IMR-90 (cell line): ENCODE results near the gene GPRC5D. TPM values are rescaled to one million over a fixed set of nuclear protein-coding genes. Genes with fewer than 3 reads are reported as not detected.
A peak's percentile ranks its signal among the peaks of the same experiment; 100 is the strongest.

ENCODE experiments used
- ATAC-seq: fragments of 200-7000 bp; cut with Tn5 transposase; 2 replicates; pipeline ENCODE4 v1.9.1; 2020; ENCODE audit warnings: low read depth, mild to moderate bottlenecking, moderate library complexity
- BruUV-seq: library from RNA; stranded (reverse); fragments of 400-500 nt; replicated peaks from 2 replicates; lab custom pipeline; 2021; lab: Mats Ljungman, UMichigan
- CTCF ChIA-PET: fragments of 300-600 bp; formaldehyde crosslinking; extraction: SDS; loops from one replicate; lab custom pipeline; 2021; ENCODE audit warnings: antibody characterized with exemption; lab: Yijun Ruan, JAX
- POLR2A ChIA-PET: fragments of 300-600 bp; sonication (Branson Sonifier 250); formaldehyde crosslinking; loops from one replicate; lab custom pipeline; 2022; ENCODE audit warnings: antibody characterized with exemption; ENCODE audit not compliant: unreplicated experiment; lab: Charles Lee
- DNase-seq: peaks from one replicate; pipeline ENCODE4 v3.0.0; 2013
- H2AFZ ChIP-seq: replicated peaks from 2 replicates; pipeline ENCODE3; 2013; ENCODE audit warnings: low read length, mild to moderate bottlenecking; ENCODE audit not compliant: poor library complexity
- H2AK5ac ChIP-seq: 2 replicates; pipeline ENCODE4 v1.6.1; 2013; ENCODE audit warnings: low read depth, low read length, inconsistent platforms
- H2AK9ac ChIP-seq: replicated peaks from 2 replicates; pipeline ENCODE3; 2013; ENCODE audit warnings: mild to moderate bottlenecking, low read depth, low read length, moderate library complexity; ENCODE audit not compliant: poor library complexity
- H2BK120ac ChIP-seq: 2 replicates; pipeline ENCODE4 v1.6.1; 2013; ENCODE audit warnings: low read depth, low read length, inconsistent platforms
- H2BK15ac ChIP-seq: 3 replicates; pipeline ENCODE4 v1.6.1; 2013; ENCODE audit warnings: low read depth, low read length, inconsistent platforms
- H2BK20ac ChIP-seq: 2 replicates; pipeline ENCODE4 v1.6.1; 2013; ENCODE audit warnings: low read depth, mild to moderate bottlenecking, inconsistent platforms, low read length, moderate library complexity
- H2BK5ac ChIP-seq: 2 replicates; pipeline ENCODE4 v1.6.1; 2013; ENCODE audit warnings: mild to moderate bottlenecking, low read depth, low read length, inconsistent platforms; ENCODE audit not compliant: poor library complexity, severe bottlenecking
- H3K14ac ChIP-seq: replicated peaks from 2 replicates; pipeline ENCODE4 v1.6.1; 2013; ENCODE audit warnings: low read depth, low read length, inconsistent platforms
- H3K18ac ChIP-seq: 2 replicates; pipeline ENCODE4 v1.6.1; 2013; ENCODE audit warnings: low read depth, low read length, control low read depth
- H3K23ac ChIP-seq: 2 replicates; pipeline ENCODE4 v1.6.1; 2013; ENCODE audit warnings: low read depth, low read length, inconsistent platforms
- H3K27ac ChIP-seq: 2 replicates; pipeline ENCODE4 v1.5.1; 2013; ENCODE audit warnings: mild to moderate bottlenecking, control low read depth, low read length; ENCODE audit not compliant: insufficient read depth
- H3K27me3 ChIP-seq: 2 replicates; pipeline ENCODE4 v1.6.1; 2013; ENCODE audit warnings: low read length; ENCODE audit not compliant: control insufficient read depth, insufficient read depth
- H3K36me3 ChIP-seq: 2 replicates; pipeline ENCODE4 v1.6.1; 2013; ENCODE audit warnings: low read length, mixed read lengths; ENCODE audit not compliant: control insufficient read depth, insufficient read depth
- H3K4ac ChIP-seq: 2 replicates; pipeline ENCODE4 v1.6.1; 2013; ENCODE audit warnings: low read depth, low read length, inconsistent platforms
- H3K4me1 ChIP-seq: 2 replicates; pipeline ENCODE4 v1.6.1; 2013; ENCODE audit warnings: low read length, mixed read lengths; ENCODE audit not compliant: control insufficient read depth, insufficient read depth
- H3K4me2 ChIP-seq: 2 replicates; pipeline ENCODE4 v1.6.1; 2013; ENCODE audit warnings: low read depth, mild to moderate bottlenecking, control low read depth, low read length, moderate library complexity
- H3K4me3 ChIP-seq: 2 replicates; pipeline ENCODE4 v1.5.1; 2013; ENCODE audit warnings: low read depth, mild to moderate bottlenecking, control low read depth, low read length, moderate library complexity; ENCODE audit not compliant: insufficient read depth
- H3K56ac ChIP-seq: 2 replicates; pipeline ENCODE4 v1.6.1; 2013; ENCODE audit warnings: low read length, inconsistent platforms; ENCODE audit not compliant: insufficient read depth; ENCODE audit errors: extremely low read depth
- H3K79me1 ChIP-seq, 2 experiments: 2 replicates each; pipeline ENCODE4 v1.6.1; 2013; ENCODE audit warnings: low read length in 2 of 2, inconsistent platforms in 1 of 2, low read depth in 1 of 2
- H3K9ac ChIP-seq: 2 replicates; pipeline ENCODE4 v1.6.1; 2013; ENCODE audit warnings: low read depth, low read length, control low read depth
- H3K9me1 ChIP-seq: 2 replicates; pipeline ENCODE4 v1.6.1; 2013; ENCODE audit warnings: low read length, inconsistent platforms; ENCODE audit not compliant: insufficient read depth
- H3K9me3 ChIP-seq: 2 replicates; pipeline ENCODE4 v1.6.1; 2013; ENCODE audit warnings: low read length; ENCODE audit not compliant: control insufficient read depth, insufficient read depth
- H4K20me1 ChIP-seq: 2 replicates; pipeline ENCODE4 v1.6.1; 2013; ENCODE audit warnings: low read length, inconsistent platforms; ENCODE audit not compliant: insufficient read depth
- H4K5ac ChIP-seq: 2 replicates; pipeline ENCODE4 v1.6.1; 2013; ENCODE audit warnings: mild to moderate bottlenecking, low read depth, low read length, control low read depth
- H4K8ac ChIP-seq, 2 experiments: 2 replicates each; pipeline ENCODE4 v1.6.1; 2013; ENCODE audit warnings: low read depth in 2 of 2, low read length in 2 of 2, control low read depth in 1 of 2, inconsistent platforms in 1 of 2
- H4K91ac ChIP-seq: 2 replicates; pipeline ENCODE4 v1.6.1; 2013; ENCODE audit warnings: low read depth, low read length, inconsistent platforms; ENCODE audit not compliant: insufficient read depth
- BHLHE40 ChIP-seq: fragments of 150-350 bp; IDR thresholded peaks from 2 replicates; pipeline ENCODE4 v1.6.1; 2016; ENCODE audit warnings: mild to moderate bottlenecking, low read depth, low read length
- CEBPB ChIP-seq: IDR thresholded peaks from 2 replicates; pipeline ENCODE4 v1.6.1; 2012; ENCODE audit warnings: low read depth, low read length, improper control_type of control experiment
- CHD1 ChIP-seq: IDR thresholded peaks from 2 replicates; pipeline ENCODE4 v1.6.1; 2012; ENCODE audit warnings: low read depth, low read length, improper control_type of control experiment
- FOS ChIP-seq: fragments of 150-350 bp; IDR thresholded peaks from 2 replicates; pipeline ENCODE4 v1.6.1; 2016; ENCODE audit warnings: low read depth, low read length
- MAZ ChIP-seq: IDR thresholded peaks from 2 replicates; pipeline ENCODE4 v1.6.1; 2012; ENCODE audit warnings: low read depth, mild to moderate bottlenecking, low read length, improper control_type of control experiment, moderate library complexity, borderline replicate concordance
- MXI1 ChIP-seq: IDR thresholded peaks from 2 replicates; pipeline ENCODE4 v1.6.1; 2012; ENCODE audit warnings: low read depth, mild to moderate bottlenecking, low read length, moderate library complexity, borderline replicate concordance
- NFE2L2 ChIP-seq: fragments of 150-350 bp; IDR thresholded peaks from 2 replicates; pipeline ENCODE4 v1.6.1; 2016; ENCODE audit warnings: low read depth, mild to moderate bottlenecking, low read length
- SMC3 ChIP-seq: fragments of 150-350 bp; IDR thresholded peaks from 2 replicates; pipeline ENCODE4 v1.6.1; 2016; ENCODE audit warnings: low read depth, mild to moderate bottlenecking, antibody characterized with exemption, low read length, moderate library complexity
- WGBS, 2 experiments: methylation state at CpG; one replicate each; pipeline versions ENCODE4 v1.1.5 to v1.1.7; 2013; ENCODE audit warnings: missing lambda C conversion rate in 2 of 2; ENCODE audit not compliant: insufficient read length in 1 of 2; ENCODE audit errors: extremely low coverage in 2 of 2; 5-methylcytosine and 5-hydroxymethylcytosine counted together
- dilution Hi-C: fragments of 300-500 bp; cut with HindIII; formaldehyde crosslinking; loops from one replicate; pipeline ENCODE4 v1.14.3; 2018; ENCODE audit warnings: low sequenced_read_pairs; ENCODE audit not compliant: unreplicated experiment
- in situ Hi-C: fragments of 300-500 bp; cut with MboI; formaldehyde crosslinking; loops from 3 replicates; pipeline ENCODE4 v1.14.3; 2019; ENCODE audit warnings: low sequenced_read_pairs, inconsistent platforms, mixed read lengths
- intact Hi-C: fragments of 100-400 bp; cut with micrococcal nuclease; formaldehyde crosslinking; loops from 2 replicates; pipeline ENCODE4 v1.10.0; 2022
- polyA plus RNA-seq, 3 experiments: library from polyadenylated mRNA; depleted of rRNA; stranded (reverse); fragments of >200 nt; gene quantifications; 2 replicates each; pipeline ENCODE4 v1.2.3, GENCODE V29; 2012; ENCODE audit warnings: low replicate concordance in 1 of 3
- total RNA-seq: library from RNA; depleted of rRNA; stranded (reverse); fragments of >200 nt; gene quantifications from 2 replicates; pipeline ENCODE4 v1.2.3, GENCODE V29; 2012
- TF ChIP-seq, protein P1 (sequence below): conservative IDR thresholded peaks from 2 replicates; pipeline ENCODE4 v1.5.1; 2012; ENCODE audit warnings: mild to moderate bottlenecking, low read depth, low read length, improper control_type of control experiment
- TF ChIP-seq, protein P2 (sequence below): fragments of 150-350 bp; IDR thresholded peaks from 2 replicates; pipeline ENCODE4 v1.6.1; 2016; ENCODE audit warnings: low read depth, mild to moderate bottlenecking, low read length, moderate library complexity, borderline replicate concordance
- TF ChIP-seq, protein P3 (sequence below): fragments of 150-350 bp; IDR thresholded peaks from 2 replicates; pipeline ENCODE4 v1.6.1; 2017; ENCODE audit warnings: mild to moderate bottlenecking, antibody characterized with exemption, low read length, low read depth

Gene GPRC5D
- total and polyA plus RNA-seq, 2 of the 4 experiments (the other 2 are of a cell fraction): not detected

DNA sequence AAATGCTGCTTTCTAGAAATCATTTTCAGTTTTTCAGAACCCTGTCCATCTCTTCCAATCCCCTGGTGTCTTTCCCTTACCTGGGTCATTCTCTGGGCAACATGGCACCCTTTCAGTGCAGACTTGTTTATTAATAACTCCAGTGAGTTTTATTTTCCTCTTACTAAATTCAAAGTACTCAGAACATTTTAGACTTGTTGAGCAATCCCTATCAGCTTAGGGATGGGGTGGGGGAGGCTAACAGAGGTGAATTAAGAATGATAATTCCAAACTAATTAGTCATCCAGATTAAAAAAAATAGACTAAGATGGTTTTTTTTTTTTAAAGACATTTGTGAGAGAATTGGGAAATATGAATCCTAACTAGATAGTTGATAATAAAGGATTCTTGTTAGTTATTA, 49.9 kb downstream of the GPRC5D start (continued):
- no peak for TF ChIP-seq MXI1
- TF ChIP-seq SMC3: no peak
- TF ChIP-seq FOS: peak; percentile 21; the same call in 1 of the 2 replicates
- no peak for TF ChIP-seq CHD1
- TF ChIP-seq CEBPB: peak; percentile 89

DNA sequence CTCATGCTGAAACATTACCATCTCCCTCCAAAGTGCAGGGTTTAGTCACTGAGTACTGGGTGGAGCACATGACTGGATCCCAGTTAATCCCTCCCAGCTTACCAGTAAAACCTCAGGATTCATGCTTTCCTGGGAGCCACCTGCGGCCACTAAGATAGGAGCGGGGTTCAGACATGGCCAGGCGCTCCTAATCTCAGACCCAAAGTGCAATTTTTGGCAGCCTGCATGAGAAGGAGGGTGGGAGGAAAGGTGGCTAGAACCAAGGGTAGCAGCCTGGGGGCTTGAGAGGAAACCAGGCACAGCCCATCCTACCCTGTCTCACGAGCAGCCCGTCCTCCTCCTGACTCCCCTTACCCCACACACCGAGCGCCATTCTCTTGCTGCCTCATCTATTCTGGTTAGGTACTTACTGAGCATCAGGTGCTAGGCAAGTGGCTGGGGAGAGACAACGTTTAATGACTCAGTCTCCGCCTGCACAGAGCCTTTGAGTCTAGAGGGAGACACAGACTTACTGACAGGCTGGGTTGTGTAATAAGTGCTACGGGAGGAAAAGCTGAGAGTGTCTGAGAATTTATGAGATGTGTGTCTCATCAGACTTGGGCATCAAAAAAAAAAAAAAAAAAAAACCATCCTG, 50.7 kb downstream of the GPRC5D start:
- H4K8ac ChIP-seq: peak overlapping the region in 1 of 2 experiments; percentile 79; a peak in 2 of 4 replicates
- peaks cover 30% of the 10 kb centered on the region for H3K4me1 ChIP-seq
- peak; percentile 69 for ATAC-seq
- peaks cover 15% of the 10 kb centered on the region; the same call in 1 of the 2 replicates for H3K36me3 ChIP-seq
- peak overlapping the region; percentile 85 for H4K91ac ChIP-seq
- peaks cover 34% of the 10 kb centered on the region for H4K20me1 ChIP-seq
- intact Hi-C loops (no loop called here), dilution Hi-C loops (no loop called here), in situ Hi-C loops (loop anchor here (25.0 kb wide), 1 partner anchor 636 kb away; no protein-coding TSS in a partner anchor)
- H3K9me1 ChIP-seq: peaks cover 35% of the 10 kb centered on the region
- H3K27ac ChIP-seq: peak overlapping the region; percentile 40
- no peak overlapping the region for H3K4me3 ChIP-seq
- H3K9ac ChIP-seq: peak overlapping the region; percentile 7; the same call in 1 of the 2 replicates
- H3K23ac ChIP-seq: peak overlapping the region; percentile 92
- peak overlapping the region; percentile 84 for H3K14ac ChIP-seq
- H3K4me2 ChIP-seq: peak overlapping the region; percentile 83
- peaks cover 29 to 75% of the 10 kb centered on the region in 2 experiments; a peak in 3 of 4 replicates for H3K79me1 ChIP-seq
- H2AK9ac ChIP-seq: peak overlapping the region; percentile 94
- peak overlapping the region; percentile 78; the same call in 1 of the 3 replicates for H2BK15ac ChIP-seq
- BruUV-seq: no TSS peak
- peak overlapping the region; percentile 96 for H2BK20ac ChIP-seq
- H3K4ac ChIP-seq: peak overlapping the region; percentile 91
- no peaks in the 10 kb centered on the region for H3K9me3 ChIP-seq
- CTCF ChIA-PET: interaction anchor here (0.6 kb wide), 1 partner anchor 63 kb away, joined by 7 read pairs; no protein-coding TSS in a partner anchor
- H3K18ac ChIP-seq: peak overlapping the region; percentile 26
- H2BK120ac ChIP-seq: peak overlapping the region; percentile 84
- peak overlapping the region; percentile 88 for H2AK5ac ChIP-seq
- DNase-seq: peak; percentile 94
- no peaks in the 10 kb centered on the region for H3K27me3 ChIP-seq
- peak overlapping the region; percentile 93 for H2BK5ac ChIP-seq
- H3K56ac ChIP-seq: peak overlapping the region; percentile 65
- H4K5ac ChIP-seq: no peak overlapping the region
- POLR2A ChIA-PET: no interaction called here
- H2AFZ ChIP-seq: peak overlapping the region; percentile 79
- 0% methylated on average over 2 of the region's 10 CpGs; no CpG with 5 or more reads in 1 of the 2 experiments for WGBS, 2 experiments
- TF ChIP-seq MAZ (no peak), CEBPB (peak; percentile 98), FOS (peak; percentile 83), BHLHE40 (0 out of 2 replicates have a peak, but pooled peaks have one; percentile 44), NFE2L2 (no peak)
- TF ChIP-seq, protein P1, sequence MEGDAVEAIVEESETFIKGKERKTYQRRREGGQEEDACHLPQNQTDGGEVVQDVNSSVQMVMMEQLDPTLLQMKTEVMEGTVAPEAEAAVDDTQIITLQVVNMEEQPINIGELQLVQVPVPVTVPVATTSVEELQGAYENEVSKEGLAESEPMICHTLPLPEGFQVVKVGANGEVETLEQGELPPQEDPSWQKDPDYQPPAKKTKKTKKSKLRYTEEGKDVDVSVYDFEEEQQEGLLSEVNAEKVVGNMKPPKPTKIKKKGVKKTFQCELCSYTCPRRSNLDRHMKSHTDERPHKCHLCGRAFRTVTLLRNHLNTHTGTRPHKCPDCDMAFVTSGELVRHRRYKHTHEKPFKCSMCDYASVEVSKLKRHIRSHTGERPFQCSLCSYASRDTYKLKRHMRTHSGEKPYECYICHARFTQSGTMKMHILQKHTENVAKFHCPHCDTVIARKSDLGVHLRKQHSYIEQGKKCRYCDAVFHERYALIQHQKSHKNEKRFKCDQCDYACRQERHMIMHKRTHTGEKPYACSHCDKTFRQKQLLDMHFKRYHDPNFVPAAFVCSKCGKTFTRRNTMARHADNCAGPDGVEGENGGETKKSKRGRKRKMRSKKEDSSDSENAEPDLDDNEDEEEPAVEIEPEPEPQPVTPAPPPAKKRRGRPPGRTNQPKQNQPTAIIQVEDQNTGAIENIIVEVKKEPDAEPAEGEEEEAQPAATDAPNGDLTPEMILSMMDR: 0 out of 2 replicates have a peak, but pooled peaks have one; percentile 1
- TF ChIP-seq, protein P2, sequence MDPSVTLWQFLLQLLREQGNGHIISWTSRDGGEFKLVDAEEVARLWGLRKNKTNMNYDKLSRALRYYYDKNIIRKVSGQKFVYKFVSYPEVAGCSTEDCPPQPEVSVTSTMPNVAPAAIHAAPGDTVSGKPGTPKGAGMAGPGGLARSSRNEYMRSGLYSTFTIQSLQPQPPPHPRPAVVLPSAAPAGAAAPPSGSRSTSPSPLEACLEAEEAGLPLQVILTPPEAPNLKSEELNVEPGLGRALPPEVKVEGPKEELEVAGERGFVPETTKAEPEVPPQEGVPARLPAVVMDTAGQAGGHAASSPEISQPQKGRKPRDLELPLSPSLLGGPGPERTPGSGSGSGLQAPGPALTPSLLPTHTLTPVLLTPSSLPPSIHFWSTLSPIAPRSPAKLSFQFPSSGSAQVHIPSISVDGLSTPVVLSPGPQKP: no peak
- TF ChIP-seq, protein P3, sequence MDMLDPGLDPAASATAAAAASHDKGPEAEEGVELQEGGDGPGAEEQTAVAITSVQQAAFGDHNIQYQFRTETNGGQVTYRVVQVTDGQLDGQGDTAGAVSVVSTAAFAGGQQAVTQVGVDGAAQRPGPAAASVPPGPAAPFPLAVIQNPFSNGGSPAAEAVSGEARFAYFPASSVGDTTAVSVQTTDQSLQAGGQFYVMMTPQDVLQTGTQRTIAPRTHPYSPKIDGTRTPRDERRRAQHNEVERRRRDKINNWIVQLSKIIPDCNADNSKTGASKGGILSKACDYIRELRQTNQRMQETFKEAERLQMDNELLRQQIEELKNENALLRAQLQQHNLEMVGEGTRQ: peak; percentile 84
